ENCODE results near the gene AFF3. TPM values are rescaled to one million over a fixed set of nuclear protein-coding genes. Genes with fewer than 3 reads are reported as not detected.

Gene AFF3
- total RNA-seq, 2 donors from 2014 or later: 9.9 to 20.1 TPM

DNA sequence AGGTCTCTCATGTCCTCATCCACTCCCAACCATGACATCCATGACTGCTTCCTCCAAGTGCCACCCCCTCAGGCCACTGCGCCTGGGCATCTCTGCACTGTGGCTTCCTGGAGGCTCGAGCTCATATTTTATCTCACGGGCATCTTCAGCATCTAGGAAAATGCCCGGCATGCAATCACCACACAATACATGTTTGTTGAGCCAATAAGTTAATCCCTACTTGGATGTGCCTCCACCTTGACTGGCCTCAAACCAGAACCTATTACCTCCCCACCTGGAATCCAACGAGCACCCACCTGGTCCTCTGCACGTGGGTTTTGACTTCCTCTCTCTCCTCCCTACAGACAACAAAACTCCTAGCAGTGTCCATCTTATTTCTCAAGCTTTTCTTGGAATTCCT, 453.7 kb downstream of the AFF3 start:
- no peak for ATAC-seq (ENCODE audit: insufficient number of reproducible peaks, low FRiP score, low read depth)
- Histone ChIP-seq H3K27ac (no peak overlapping the region), H3K36me3 (no peaks in the 10 kb centered on the region), H3K4me1 (ENCODE audit: control insufficient read depth in 1 of 2, low read depth in 2 of 2) (no peaks in the 10 kb centered on the region), H3K27me3 (replicated peaks; ENCODE audit: insufficient read depth) (no peaks in the 10 kb centered on the region), H3K9me3 (no peaks in the 10 kb centered on the region), H3K4me3 (no peak overlapping the region)
- TF ChIP-seq, protein P1, sequence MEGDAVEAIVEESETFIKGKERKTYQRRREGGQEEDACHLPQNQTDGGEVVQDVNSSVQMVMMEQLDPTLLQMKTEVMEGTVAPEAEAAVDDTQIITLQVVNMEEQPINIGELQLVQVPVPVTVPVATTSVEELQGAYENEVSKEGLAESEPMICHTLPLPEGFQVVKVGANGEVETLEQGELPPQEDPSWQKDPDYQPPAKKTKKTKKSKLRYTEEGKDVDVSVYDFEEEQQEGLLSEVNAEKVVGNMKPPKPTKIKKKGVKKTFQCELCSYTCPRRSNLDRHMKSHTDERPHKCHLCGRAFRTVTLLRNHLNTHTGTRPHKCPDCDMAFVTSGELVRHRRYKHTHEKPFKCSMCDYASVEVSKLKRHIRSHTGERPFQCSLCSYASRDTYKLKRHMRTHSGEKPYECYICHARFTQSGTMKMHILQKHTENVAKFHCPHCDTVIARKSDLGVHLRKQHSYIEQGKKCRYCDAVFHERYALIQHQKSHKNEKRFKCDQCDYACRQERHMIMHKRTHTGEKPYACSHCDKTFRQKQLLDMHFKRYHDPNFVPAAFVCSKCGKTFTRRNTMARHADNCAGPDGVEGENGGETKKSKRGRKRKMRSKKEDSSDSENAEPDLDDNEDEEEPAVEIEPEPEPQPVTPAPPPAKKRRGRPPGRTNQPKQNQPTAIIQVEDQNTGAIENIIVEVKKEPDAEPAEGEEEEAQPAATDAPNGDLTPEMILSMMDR (IDR thresholded peaks at IDR 0.05): no peak
- DNase-seq (ENCODE audit: low spot score): no peak

DNA sequence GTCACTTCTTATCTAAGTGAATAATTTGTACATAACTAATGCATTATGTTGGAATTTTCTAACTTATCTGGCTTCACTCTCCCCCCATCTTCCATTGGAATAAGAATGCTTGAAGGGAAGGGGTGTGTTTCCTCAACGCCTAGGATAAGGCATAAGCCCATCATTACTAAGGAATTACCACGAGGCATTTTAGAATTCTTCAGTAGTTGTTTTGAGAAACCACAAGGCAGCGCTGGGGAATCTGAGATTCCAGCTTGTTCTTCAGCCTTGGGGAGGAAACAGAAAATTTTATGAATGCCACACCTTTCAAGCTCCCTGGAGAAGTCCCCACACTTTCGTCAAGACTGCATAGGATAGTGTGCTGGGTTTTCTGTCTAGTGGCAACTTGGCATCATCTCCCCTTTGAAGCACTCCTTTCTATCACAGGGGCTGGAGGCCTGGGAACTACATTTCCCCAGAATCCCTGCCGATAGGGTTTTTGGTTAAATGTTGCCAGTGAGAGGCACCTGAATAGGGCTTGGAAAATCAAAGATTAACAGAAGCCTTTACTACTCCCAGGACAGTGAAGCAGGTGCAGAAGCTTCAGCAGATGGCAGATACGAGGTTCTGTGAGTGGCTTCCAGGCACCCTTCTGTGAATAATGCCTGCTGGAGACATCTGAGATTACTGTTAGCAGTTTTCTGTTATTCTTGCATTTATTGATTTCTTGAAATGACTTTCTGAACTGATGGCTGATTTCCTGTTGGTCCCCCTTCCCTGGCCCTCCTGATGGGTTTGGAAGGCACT, 459.9 kb downstream of the AFF3 start:
- H3K36me3 ChIP-seq: no peaks in the 10 kb centered on the region
- ATAC-seq (ENCODE audit: insufficient number of reproducible peaks, low FRiP score, low read depth) (no peak), DNase-seq (ENCODE audit: low spot score) (no peak)
- TF ChIP-seq, protein P1 (IDR thresholded peaks at IDR 0.05): no peak
- no peak overlapping the region for H3K4me3 ChIP-seq
- H3K9me3 ChIP-seq: no peaks in the 10 kb centered on the region
- peaks cover 0 to 26% of the 10 kb centered on the region in 2 donors for H3K4me1 ChIP-seq (ENCODE audit: control insufficient read depth in 1 of 2, low read depth in 2 of 2)
- H3K27ac ChIP-seq: no peak overlapping the region
- no peaks in the 10 kb centered on the region for H3K27me3 ChIP-seq (replicated peaks; ENCODE audit: insufficient read depth)

DNA sequence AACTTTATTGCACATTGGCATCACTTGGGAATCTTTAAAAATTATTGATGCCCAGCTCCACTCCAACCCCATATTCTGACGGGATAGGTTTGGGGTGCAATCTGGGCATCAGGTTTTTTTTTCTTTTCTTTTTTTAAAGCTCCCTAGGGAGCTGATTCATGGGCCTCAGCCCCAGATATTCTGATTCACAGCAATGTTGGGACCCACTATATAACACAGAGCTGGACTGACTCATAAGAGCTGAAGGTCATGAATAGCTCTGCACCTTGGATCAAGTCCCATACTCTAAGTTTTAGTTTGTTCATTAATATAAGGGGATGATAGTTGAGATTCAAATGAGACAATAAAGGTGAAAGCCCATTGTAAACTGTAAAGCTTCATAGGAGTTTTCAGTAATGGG, 461.4 kb downstream of the AFF3 start:
- Histone ChIP-seq H3K27ac (no peak overlapping the region), H3K4me3 (no peak overlapping the region), H3K4me1 (ENCODE audit: control insufficient read depth in 1 of 2, low read depth in 2 of 2) (peaks cover 0 to 26% of the 10 kb centered on the region in 2 donors), H3K9me3 (no peaks in the 10 kb centered on the region), H3K27me3 (replicated peaks; ENCODE audit: insufficient read depth) (no peaks in the 10 kb centered on the region), H3K36me3 (no peaks in the 10 kb centered on the region)
- DNase-seq (ENCODE audit: low spot score) (no peak), ATAC-seq (ENCODE audit: insufficient number of reproducible peaks, low FRiP score, low read depth) (no peak)
- TF ChIP-seq, protein P1 (IDR thresholded peaks at IDR 0.05): no peak

DNA sequence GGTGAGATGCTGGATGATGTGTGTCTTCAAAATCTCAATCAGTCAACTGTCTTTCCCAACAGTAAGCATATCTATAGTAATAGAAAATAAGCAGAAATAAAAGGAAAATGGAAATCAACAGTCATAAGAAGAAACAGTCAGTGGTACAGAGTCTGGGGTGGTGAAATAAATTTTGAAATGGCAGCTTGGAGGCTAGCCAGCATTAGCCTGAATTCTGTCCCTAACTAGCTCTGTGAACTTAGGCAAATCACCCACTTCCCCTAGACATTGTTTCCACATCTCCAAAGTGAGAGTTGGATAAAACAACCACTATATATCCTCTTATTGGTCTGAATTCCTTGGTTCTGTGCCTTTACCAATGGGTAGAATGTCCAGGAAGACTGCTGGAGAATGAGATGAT, 462.9 kb downstream of the AFF3 start:
- Histone ChIP-seq H3K27me3 (replicated peaks; ENCODE audit: insufficient read depth) (no peaks in the 10 kb centered on the region), H3K4me1 (ENCODE audit: control insufficient read depth in 1 of 2, low read depth in 2 of 2) (peaks cover 0 to 26% of the 10 kb centered on the region in 2 donors), H3K4me3 (no peak overlapping the region), H3K27ac (no peak overlapping the region), H3K36me3 (no peaks in the 10 kb centered on the region), H3K9me3 (no peaks in the 10 kb centered on the region)
- TF ChIP-seq, protein P1 (IDR thresholded peaks at IDR 0.05): no peak
- ATAC-seq (ENCODE audit: insufficient number of reproducible peaks, low FRiP score, low read depth): no peak
- no peak for DNase-seq (ENCODE audit: low spot score)

DNA sequence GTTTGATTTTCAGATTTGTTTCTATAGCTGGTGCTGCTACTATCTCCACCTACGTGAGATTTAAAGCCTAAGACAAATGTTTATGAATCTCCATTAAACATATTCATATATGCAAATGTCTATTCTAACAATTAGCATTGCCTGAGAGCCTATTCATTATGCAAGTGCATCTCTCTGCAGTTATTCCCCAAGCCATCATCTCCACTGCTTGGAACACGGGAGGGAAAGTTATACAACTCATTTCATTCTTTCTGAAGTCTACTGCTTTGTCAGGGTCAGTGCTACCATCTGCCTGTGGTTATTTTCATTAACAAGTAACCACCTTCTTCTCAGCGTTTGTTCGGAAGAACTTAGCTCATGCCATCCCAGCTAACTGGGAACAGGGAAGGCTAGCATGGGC, 463.8 kb downstream of the AFF3 start:
- DNase-seq (ENCODE audit: low spot score) (no peak), ATAC-seq (ENCODE audit: insufficient number of reproducible peaks, low FRiP score, low read depth) (no peak)
- H3K9me3 ChIP-seq: no peaks in the 10 kb centered on the region
- H3K4me3 ChIP-seq: no peak overlapping the region
- H3K27ac ChIP-seq: no peak overlapping the region
- peaks cover 0 to 26% of the 10 kb centered on the region in 2 donors for H3K4me1 ChIP-seq (ENCODE audit: control insufficient read depth in 1 of 2, low read depth in 2 of 2)
- TF ChIP-seq, protein P1 (IDR thresholded peaks at IDR 0.05): no peak
- no peaks in the 10 kb centered on the region for H3K27me3 ChIP-seq (replicated peaks; ENCODE audit: insufficient read depth)
- H3K36me3 ChIP-seq: no peaks in the 10 kb centered on the region
